ENCODE measurements around the gene ARHGAP33. TPM values are rescaled to one million over a fixed set of nuclear protein-coding genes. Genes with fewer than 3 reads are reported as not detected.

The ARHGAP33 gene
- total and polyA plus RNA-seq, 8 donors = 11.4 to 35.6 (median 27.5) TPM

- DNase-seq = peak; percentile 88 to 97 (median 96)
- no peaks in the 10 kb centered on the region for H3K27me3 ChIP-seq
- intact Hi-C loops (cut with DNase I) = no loop called here
- H3K9me3 ChIP-seq = no peaks in the 10 kb centered on the region
- TF ChIP-seq, protein P1, sequence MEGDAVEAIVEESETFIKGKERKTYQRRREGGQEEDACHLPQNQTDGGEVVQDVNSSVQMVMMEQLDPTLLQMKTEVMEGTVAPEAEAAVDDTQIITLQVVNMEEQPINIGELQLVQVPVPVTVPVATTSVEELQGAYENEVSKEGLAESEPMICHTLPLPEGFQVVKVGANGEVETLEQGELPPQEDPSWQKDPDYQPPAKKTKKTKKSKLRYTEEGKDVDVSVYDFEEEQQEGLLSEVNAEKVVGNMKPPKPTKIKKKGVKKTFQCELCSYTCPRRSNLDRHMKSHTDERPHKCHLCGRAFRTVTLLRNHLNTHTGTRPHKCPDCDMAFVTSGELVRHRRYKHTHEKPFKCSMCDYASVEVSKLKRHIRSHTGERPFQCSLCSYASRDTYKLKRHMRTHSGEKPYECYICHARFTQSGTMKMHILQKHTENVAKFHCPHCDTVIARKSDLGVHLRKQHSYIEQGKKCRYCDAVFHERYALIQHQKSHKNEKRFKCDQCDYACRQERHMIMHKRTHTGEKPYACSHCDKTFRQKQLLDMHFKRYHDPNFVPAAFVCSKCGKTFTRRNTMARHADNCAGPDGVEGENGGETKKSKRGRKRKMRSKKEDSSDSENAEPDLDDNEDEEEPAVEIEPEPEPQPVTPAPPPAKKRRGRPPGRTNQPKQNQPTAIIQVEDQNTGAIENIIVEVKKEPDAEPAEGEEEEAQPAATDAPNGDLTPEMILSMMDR (IDR thresholded peaks at IDR 0.05) = no peak
- peak overlapping the region; percentile 88 for H3K4me3 ChIP-seq
- ATAC-seq = peak; percentile 75
- H3K4me1 ChIP-seq = peaks cover 18 to 78% of the 10 kb centered on the region in 2 donors
- H3K27ac ChIP-seq = peak overlapping the region; percentile 100
- H3K36me3 ChIP-seq = no peaks in the 10 kb centered on the region
Observed at GRCh38 chr19:35744430-35745327, 30.7 kb upstream of the ARHGAP33 start.

- Histone ChIP-seq H3K27ac (peak within 1 kb of the TSS; percentile 100), H3K4me3 (peak within 1 kb of the TSS; percentile 88), H3K9me3 (no peaks in the 10 kb centered on the region), H3K27me3 (no peaks in the 10 kb centered on the region), H3K4me1 (peaks cover 18 to 79% of the 10 kb centered on the region in 2 donors), H3K36me3 (no peaks in the 10 kb centered on the region)
- ATAC-seq = peak; percentile 73
- peak; percentile 98 to 100 (median 98) for DNase-seq
- TF ChIP-seq, protein P1 (IDR thresholded peaks at IDR 0.05) = peak in 1 of 2 donors; percentile 23
- intact Hi-C loops (cut with DNase I) = no loop called here
Observed at GRCh38 chr19:35745328-35746086, 29.9 kb upstream of the ARHGAP33 start, which contains the start of the genes PSENEN and U2AF1L4. TSS of gene PSENEN (plus strand) at chr19:35745651. CDS start at chr19:35745931, 280 bp downstream. TSS of gene U2AF1L4 (minus strand) at chr19:35745418. CDS start at chr19:35745391, 27 bp downstream.

- TF ChIP-seq, protein P1 (IDR thresholded peaks at IDR 0.05) = no peak
- intact Hi-C loops (cut with DNase I) = no loop called here
- ATAC-seq (no peak), DNase-seq (no peak)
- H3K27me3 ChIP-seq = no peaks in the 10 kb centered on the region
- H3K4me3 ChIP-seq = peak overlapping the region; percentile 88
- H3K36me3 ChIP-seq = no peaks in the 10 kb centered on the region
- peak overlapping the region; percentile 100 for H3K27ac ChIP-seq
- H3K9me3 ChIP-seq = no peaks in the 10 kb centered on the region
- peaks cover 17 to 75% of the 10 kb centered on the region in 2 donors for H3K4me1 ChIP-seq
Observed at GRCh38 chr19:35746087-35746462, 29.3 kb upstream of the ARHGAP33 start.

GRCh38 chr19:35746531-35746930, 28.8 kb upstream of the ARHGAP33 start:
- H3K4me1 ChIP-seq = peaks cover 15 to 70% of the 10 kb centered on the region in 2 donors

More at GRCh38 chr19:35746531-35746930, 28.8 kb upstream of the ARHGAP33 start:
- intact Hi-C loops (cut with DNase I) = no loop called here
- no peak for ATAC-seq
- H3K9me3 ChIP-seq = no peaks in the 10 kb centered on the region
- peak overlapping the region in 1 of 2 donors; percentile 100 for H3K27ac ChIP-seq
- TF ChIP-seq, protein P1 (IDR thresholded peaks at IDR 0.05) = no peak
- no peaks in the 10 kb centered on the region for H3K27me3 ChIP-seq
- peaks cover 0 to under 1% of the 10 kb centered on the region in 2 donors for H3K36me3 ChIP-seq
- no peak for DNase-seq
- H3K4me3 ChIP-seq = peak overlapping the region in 1 of 2 donors; percentile 88
